Tibial nerve (tissue), 4 donors: ENCODE measurements around the gene PRKAR1B. TPM values are rescaled to one million over a fixed set of nuclear protein-coding genes. Genes with fewer than 3 reads are reported as not detected.

ENCODE experiments used
- DNase-seq, 2 donors: peaks; one replicate each; pipeline ENCODE4 v3.0.0-alpha.2; 2019; ENCODE audit warnings: low spot score in 2 of 2
- H3K27ac ChIP-seq, 4 donors: fragments of 200-600 bp; sonication (generic) in 3 of 4; one replicate each; pipeline ENCODE4 v1.5.1; 2017 to 2019; ENCODE audit warnings: mild to moderate bottlenecking in 1 of 4
- H3K27me3 ChIP-seq, 2 donors: fragments of 200-600 bp; sonication (generic) in 1 of 2; one replicate each; pipeline versions ENCODE4 v1.5.1 to v1.6.0; 2017 to 2019
- H3K36me3 ChIP-seq, 3 donors: fragments of 200-600 bp; sonication (generic); one replicate each; pipeline ENCODE4 v1.5.1; 2018 to 2019
- H3K4me1 ChIP-seq, 4 donors: fragments of 200-600 bp; sonication (generic) in 3 of 4; one replicate each; pipeline ENCODE4 v1.5.1; 2017 to 2019
- H3K4me3 ChIP-seq, 4 donors: fragments of 200-600 bp; sonication (generic) in 3 of 4; one replicate each; pipeline ENCODE4 v1.5.1; 2017 to 2019; ENCODE audit warnings: mild to moderate bottlenecking in 1 of 4, moderate library complexity in 1 of 4
- H3K9me3 ChIP-seq, 4 donors: fragments of 200-600 bp; sonication (generic) in 3 of 4; one replicate each; pipeline ENCODE4 v1.5.1; 2017 to 2019
- EP300 ChIP-seq, 2 donors: sonication (generic); formaldehyde crosslinking; IDR thresholded peaks; one replicate each; pipeline ENCODE4 v1.6.1; 2017; ENCODE audit warnings: antibody characterized with exemption in 2 of 2, mild to moderate bottlenecking in 1 of 2
- POLR2A ChIP-seq, 2 donors: fragments of 450-650 bp; IDR thresholded peaks; one replicate each; pipeline ENCODE4 v1.6.1; 2017; ENCODE audit warnings: antibody characterized with exemption in 2 of 2, mild to moderate bottlenecking in 2 of 2, moderate library complexity in 2 of 2
- WGBS, 2 donors: methylation state at CpG; one replicate each; pipeline ENCODE4 v1.1.5; 2018; 5-methylcytosine and 5-hydroxymethylcytosine counted together
- total RNA-seq, 4 donors: library from RNA; depleted of rRNA; stranded (reverse); fragments of >200 nt; gene quantifications; one replicate each; pipeline ENCODE4 v1.1.0, GENCODE V29; 2016
- TF ChIP-seq, protein P1 (sequence below), 5 experiments: fragments of 200-600 bp in 3 of 5; fragments of 450-650 bp in 2 of 5; sonication (generic) in 3 of 5; IDR thresholded peaks; one replicate each; pipeline ENCODE4 v1.5.1; 2016 to 2019; ENCODE audit warnings: antibody characterized with exemption in 5 of 5, mild to moderate bottlenecking in 3 of 5, moderate library complexity in 2 of 5

Gene PRKAR1B
- total RNA-seq, 4 donors from 2014 or later: 2.7 to 12.3 (median 4.8) TPM

DNA sequence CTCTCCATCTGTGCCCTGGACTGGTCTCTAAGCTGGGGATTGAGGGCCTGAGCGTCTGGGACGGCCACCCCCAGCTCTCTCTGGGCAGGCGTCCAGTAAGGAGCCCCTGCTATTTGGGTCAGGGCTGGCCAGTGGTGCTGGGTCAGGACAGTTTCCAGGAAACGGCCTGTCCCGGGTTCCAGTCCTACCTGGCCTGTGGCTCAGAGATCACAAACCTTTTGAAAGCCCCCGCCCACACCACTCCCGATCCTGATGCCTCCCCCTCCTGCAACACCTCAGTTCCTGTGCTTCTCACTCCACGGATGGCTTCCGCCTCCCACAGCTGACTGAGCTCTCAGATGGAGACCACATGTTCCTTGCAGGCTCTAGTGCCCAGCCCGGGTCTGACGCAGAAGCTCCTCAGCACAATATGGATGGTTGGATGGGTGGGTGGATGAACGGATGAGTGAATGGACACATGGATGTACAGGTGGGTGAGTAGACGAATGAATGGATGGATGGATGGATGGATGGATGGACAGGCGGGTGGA is 115.7 kb downstream of the PRKAR1B start:
- Histone ChIP-seq H3K27me3 (no peaks in the 10 kb centered on the region), H3K4me1 (peaks cover 0 to 23% (median 2%) of the 10 kb centered on the region in 4 donors), H3K27ac (peak overlapping the region in 3 of 4 donors; percentile 28 to 71 (median 47)), H3K4me3 (no peak overlapping the region), H3K36me3 (no peaks in the 10 kb centered on the region), H3K9me3 (no peaks in the 10 kb centered on the region)
- TF ChIP-seq POLR2A (IDR thresholded peaks at IDR 0.05): no peak
- TF ChIP-seq, protein P1, sequence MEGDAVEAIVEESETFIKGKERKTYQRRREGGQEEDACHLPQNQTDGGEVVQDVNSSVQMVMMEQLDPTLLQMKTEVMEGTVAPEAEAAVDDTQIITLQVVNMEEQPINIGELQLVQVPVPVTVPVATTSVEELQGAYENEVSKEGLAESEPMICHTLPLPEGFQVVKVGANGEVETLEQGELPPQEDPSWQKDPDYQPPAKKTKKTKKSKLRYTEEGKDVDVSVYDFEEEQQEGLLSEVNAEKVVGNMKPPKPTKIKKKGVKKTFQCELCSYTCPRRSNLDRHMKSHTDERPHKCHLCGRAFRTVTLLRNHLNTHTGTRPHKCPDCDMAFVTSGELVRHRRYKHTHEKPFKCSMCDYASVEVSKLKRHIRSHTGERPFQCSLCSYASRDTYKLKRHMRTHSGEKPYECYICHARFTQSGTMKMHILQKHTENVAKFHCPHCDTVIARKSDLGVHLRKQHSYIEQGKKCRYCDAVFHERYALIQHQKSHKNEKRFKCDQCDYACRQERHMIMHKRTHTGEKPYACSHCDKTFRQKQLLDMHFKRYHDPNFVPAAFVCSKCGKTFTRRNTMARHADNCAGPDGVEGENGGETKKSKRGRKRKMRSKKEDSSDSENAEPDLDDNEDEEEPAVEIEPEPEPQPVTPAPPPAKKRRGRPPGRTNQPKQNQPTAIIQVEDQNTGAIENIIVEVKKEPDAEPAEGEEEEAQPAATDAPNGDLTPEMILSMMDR (IDR thresholded peaks at IDR 0.05): no peak
- TF ChIP-seq EP300 (IDR thresholded peaks at IDR 0.05): no peak
- no peak for DNase-seq
- WGBS, 2 donors: 64 to 74% methylated on average over 14 of the region's 14 CpGs

DNA sequence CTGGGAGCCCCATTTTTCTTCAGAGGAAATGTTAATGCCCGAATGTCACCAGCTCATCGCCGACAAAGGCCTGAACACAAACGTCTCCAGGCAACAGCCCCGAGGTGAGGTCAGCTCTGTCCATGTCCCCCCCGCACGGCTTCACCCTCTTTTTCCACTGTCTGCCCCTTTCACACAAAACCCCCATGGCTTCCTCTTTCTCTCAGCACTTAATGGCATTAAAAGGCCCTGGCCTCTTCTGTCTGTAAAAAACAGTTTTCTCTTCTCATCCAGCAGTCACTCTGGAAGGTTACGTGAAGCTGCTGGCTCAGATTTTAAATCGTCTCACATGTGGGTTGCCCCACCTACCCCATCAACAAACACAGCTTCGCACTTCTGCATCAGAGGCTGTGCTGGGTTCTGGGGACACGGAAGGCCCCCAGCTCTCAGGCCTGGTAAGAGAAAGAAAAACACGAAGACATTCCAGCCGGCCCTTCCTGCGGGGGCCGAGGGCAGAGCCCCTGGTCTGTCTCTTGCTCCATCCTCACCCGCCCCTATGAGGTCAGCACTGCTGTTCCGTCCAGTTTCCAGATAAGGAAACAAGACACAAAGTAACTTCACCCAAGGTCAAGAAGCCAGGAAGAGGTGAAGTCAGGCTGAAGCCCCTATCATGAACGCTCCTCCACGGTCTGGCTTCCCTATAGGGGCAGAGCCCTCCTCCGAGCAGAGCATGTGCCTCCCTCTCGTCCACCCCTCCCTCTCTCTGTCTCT is 116.4 kb downstream of the PRKAR1B start:
- H3K4me1 ChIP-seq: peaks cover 0 to 23% (median 2%) of the 10 kb centered on the region in 4 donors
- TF ChIP-seq EP300 (IDR thresholded peaks at IDR 0.05): peak in 1 of 2 donors; percentile 52
- TF ChIP-seq POLR2A (IDR thresholded peaks at IDR 0.05): no peak
- H3K27ac ChIP-seq: peak overlapping the region in 3 of 4 donors; percentile 28 to 71 (median 47)
- H3K27me3 ChIP-seq: no peaks in the 10 kb centered on the region
- no peaks in the 10 kb centered on the region for H3K36me3 ChIP-seq
- H3K4me3 ChIP-seq: no peak overlapping the region
- WGBS, 2 donors: 39 to 41% methylated on average over 21 of the region's 21 CpGs
- H3K9me3 ChIP-seq: no peaks in the 10 kb centered on the region
- DNase-seq: no peak

DNA sequence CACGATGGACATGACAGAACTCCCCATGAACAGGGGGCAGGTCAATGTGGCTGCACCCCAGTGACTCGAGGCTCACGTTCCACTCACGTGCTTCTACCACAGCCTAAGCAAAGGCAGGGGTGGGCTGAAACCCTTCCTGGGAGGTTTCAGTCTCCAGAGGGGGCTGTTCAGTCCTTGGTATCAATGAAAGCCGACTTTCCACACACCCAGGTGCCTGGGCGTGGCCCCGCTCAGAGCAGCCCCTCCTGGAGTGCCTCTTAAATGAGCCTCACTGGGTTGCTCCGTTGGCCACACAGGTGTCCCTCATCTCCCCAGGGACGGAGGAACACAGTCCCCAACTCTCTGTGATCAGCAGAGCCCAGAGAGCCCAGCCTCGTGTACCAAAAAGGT is 116.9 kb downstream of the PRKAR1B start:
- peaks cover 0 to 23% (median 4%) of the 10 kb centered on the region in 4 donors for H3K4me1 ChIP-seq
- H3K27ac ChIP-seq: peak overlapping the region in 3 of 4 donors; percentile 28 to 71 (median 47)
- H3K4me3 ChIP-seq: no peak overlapping the region
- no peaks in the 10 kb centered on the region for H3K36me3 ChIP-seq
- DNase-seq: no peak
- no peak for TF ChIP-seq POLR2A (IDR thresholded peaks at IDR 0.05)
- TF ChIP-seq, protein P1 (IDR thresholded peaks at IDR 0.05): no peak
- TF ChIP-seq EP300 (IDR thresholded peaks at IDR 0.05): no peak
- 85 to 90% methylated on average over 10 of the region's 10 CpGs for WGBS, 2 donors
- H3K27me3 ChIP-seq: no peaks in the 10 kb centered on the region
- H3K9me3 ChIP-seq: no peaks in the 10 kb centered on the region

DNA sequence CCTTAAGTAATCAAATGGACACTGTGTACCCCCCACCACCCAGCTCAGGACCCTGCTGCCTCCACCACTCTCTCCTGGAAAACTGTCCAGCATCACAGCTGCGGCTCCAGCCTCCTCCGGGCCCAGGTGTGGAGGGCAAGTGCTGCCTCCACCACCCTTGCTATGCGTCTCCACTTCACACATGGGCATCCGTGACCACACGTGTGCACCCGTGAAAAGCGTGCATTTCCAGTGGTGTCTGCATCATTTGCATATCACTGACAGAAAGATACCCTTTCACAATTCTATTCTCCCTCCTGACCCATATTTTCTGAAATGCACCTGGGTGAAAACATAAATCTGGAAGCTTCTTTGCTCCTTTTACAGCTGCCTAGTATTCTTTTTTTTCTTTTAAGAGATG is 117.7 kb downstream of the PRKAR1B start:
- WGBS, 2 donors: 92 to 93% methylated on average over 7 of the region's 7 CpGs
- DNase-seq: no peak
- Histone ChIP-seq H3K27ac (no peak overlapping the region), H3K4me1 (peaks cover 0 to 28% (median 6%) of the 10 kb centered on the region in 4 donors), H3K27me3 (no peaks in the 10 kb centered on the region), H3K36me3 (no peaks in the 10 kb centered on the region), H3K4me3 (no peak overlapping the region), H3K9me3 (no peaks in the 10 kb centered on the region)
- TF ChIP-seq, protein P1 (IDR thresholded peaks at IDR 0.05): no peak
- TF ChIP-seq EP300 (IDR thresholded peaks at IDR 0.05) (no peak), POLR2A (IDR thresholded peaks at IDR 0.05) (no peak)

DNA sequence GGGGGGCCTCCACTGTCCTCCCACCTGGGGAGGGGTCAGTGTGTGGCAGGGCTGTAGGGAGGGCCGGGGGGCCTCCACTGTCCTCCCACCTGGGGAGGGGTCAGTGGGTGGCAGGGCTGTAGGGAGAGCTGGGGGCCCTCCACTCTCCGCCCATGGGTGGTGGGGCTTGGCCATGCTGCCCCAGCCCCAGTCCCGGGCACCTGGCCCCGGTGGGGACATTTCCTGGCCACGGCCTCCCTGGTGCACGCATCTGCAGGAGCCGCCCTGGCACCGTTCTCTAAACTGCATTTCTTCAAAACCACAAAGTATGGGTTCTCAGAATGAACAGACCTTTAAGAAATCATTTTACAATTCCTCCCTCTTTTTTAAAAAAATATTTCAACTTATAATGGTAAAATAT is 118.1 kb downstream of the PRKAR1B start:
- Histone ChIP-seq H3K9me3 (no peaks in the 10 kb centered on the region), H3K27ac (no peak overlapping the region), H3K4me3 (no peak overlapping the region), H3K4me1 (peaks cover 0 to 29% (median 7%) of the 10 kb centered on the region in 4 donors), H3K36me3 (no peaks in the 10 kb centered on the region), H3K27me3 (no peaks in the 10 kb centered on the region)
- WGBS, 2 donors: 55 to 69% methylated on average over 7 of the region's 8 CpGs
- no peak for DNase-seq
- TF ChIP-seq EP300 (IDR thresholded peaks at IDR 0.05): no peak

DNA sequence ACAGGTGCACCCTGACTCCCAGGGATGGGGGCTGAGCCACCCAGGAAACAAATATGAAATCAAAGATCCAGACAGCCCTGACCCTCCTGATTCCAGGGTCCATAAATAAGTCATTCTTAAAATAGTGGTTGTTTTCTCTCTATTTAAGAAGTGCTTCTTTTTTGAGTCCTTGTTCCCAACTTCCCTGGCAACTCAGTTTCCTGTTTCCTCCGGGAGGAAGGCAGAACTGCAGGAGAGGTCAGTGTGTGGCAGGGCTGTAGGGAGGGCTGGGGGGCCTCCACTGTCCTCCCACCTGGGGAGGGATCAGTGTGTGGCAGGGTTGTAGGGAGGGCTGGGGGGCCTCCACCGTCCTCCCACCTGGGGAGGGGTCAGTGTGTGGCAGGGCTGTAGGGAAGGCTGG is 118.7 kb downstream of the PRKAR1B start:
- no peaks in the 10 kb centered on the region for H3K27me3 ChIP-seq

More for the DNA sequence above, 118.7 kb downstream of the PRKAR1B start:
- 29 to 42% methylated on average over 1 to 2 of the region's 2 CpGs for WGBS, 2 donors
- no peaks in the 10 kb centered on the region for H3K9me3 ChIP-seq
- no peak for DNase-seq
- H3K36me3 ChIP-seq: no peaks in the 10 kb centered on the region
- peak overlapping the region in 2 of 4 donors; percentile 17 to 34 for H3K27ac ChIP-seq
- H3K4me1 ChIP-seq: peaks cover 0 to 35% (median 10%) of the 10 kb centered on the region in 4 donors
- no peak overlapping the region for H3K4me3 ChIP-seq
- TF ChIP-seq POLR2A (IDR thresholded peaks at IDR 0.05): no peak
- TF ChIP-seq, protein P1 (IDR thresholded peaks at IDR 0.05): no peak
- no peak for TF ChIP-seq EP300 (IDR thresholded peaks at IDR 0.05)
